ENCODE data around the gene TEX261. TPM values are rescaled to one million over a fixed set of nuclear protein-coding genes. Genes with fewer than 3 reads are reported as not detected.

Gene TEX261
- total RNA-seq, 4 donors from 2014 or later, result 34.0 to 54.2 (median 38.7) TPM

- DNase-seq (no peak), ATAC-seq (no peak)
Observed at GRCh38 chr2:70984576-70985282, 9.9 kb downstream of the TEX261 start.

GRCh38 chr2:70984228-70984575, 10.5 kb downstream of the TEX261 start:
- Histone ChIP-seq H3K4me3 (no peak overlapping the region), H3K27ac (no peak overlapping the region), H3K4me1 (no peaks in the 10 kb centered on the region), H3K9me3 (no peaks in the 10 kb centered on the region), H3K27me3 (no peaks in the 10 kb centered on the region), H3K36me3 (peaks cover 0 to 34% of the 10 kb centered on the region in 2 donors)
- intact Hi-C loops (cut with DNase I; ENCODE audit: low total_unique reads) (no loop called here), in situ Hi-C loops (cut with MboI; ENCODE audit: low sequenced_read_pairs in 4 of 4) (no loop called here)
- no peak for TF ChIP-seq CTCF (IDR thresholded peaks at IDR 0.05 in 4 of 5, conservative IDR thresholded peaks at IDR 0.05 in 1 of 5)
- no peak for TF ChIP-seq POLR2A (IDR thresholded peaks at IDR 0.05)
- DNase-seq, result no peak
- ATAC-seq, result no peak

More at GRCh38 chr2:70984576-70985282, 9.9 kb downstream of the TEX261 start:
- TF ChIP-seq CTCF (IDR thresholded peaks at IDR 0.05 in 4 of 5, conservative IDR thresholded peaks at IDR 0.05 in 1 of 5) (peak in 4 of 5 experiments; percentile 11 to 66 (median 48)), POLR2A (IDR thresholded peaks at IDR 0.05) (no peak)
- Histone ChIP-seq H3K27ac (no peak overlapping the region), H3K4me3 (no peak overlapping the region), H3K36me3 (peaks cover 0 to 39% of the 10 kb centered on the region in 2 donors), H3K4me1 (no peaks in the 10 kb centered on the region), H3K9me3 (no peaks in the 10 kb centered on the region), H3K27me3 (no peaks in the 10 kb centered on the region)
- in situ Hi-C loops (cut with MboI; ENCODE audit: low sequenced_read_pairs in 4 of 4), result no loop called here
- intact Hi-C loops (cut with DNase I; ENCODE audit: low total_unique reads), result no loop called here

GRCh38 chr2:70983506-70984227, 11.0 kb downstream of the TEX261 start:
- ATAC-seq (no peak), DNase-seq (no peak)
- TF ChIP-seq POLR2A (IDR thresholded peaks at IDR 0.05), result no peak
- no peak for TF ChIP-seq CTCF (IDR thresholded peaks at IDR 0.05 in 4 of 5, conservative IDR thresholded peaks at IDR 0.05 in 1 of 5)
- H3K4me3 ChIP-seq, result no peak overlapping the region
- no peaks in the 10 kb centered on the region for H3K27me3 ChIP-seq
- no peaks in the 10 kb centered on the region for H3K4me1 ChIP-seq
- in situ Hi-C loops (cut with MboI; ENCODE audit: low sequenced_read_pairs in 4 of 4), result no loop called here
- intact Hi-C loops (cut with DNase I; ENCODE audit: low total_unique reads), result no loop called here
- peaks cover 0 to 28% of the 10 kb centered on the region in 2 donors for H3K36me3 ChIP-seq
- H3K9me3 ChIP-seq, result no peaks in the 10 kb centered on the region
- H3K27ac ChIP-seq, result no peak overlapping the region

GRCh38 chr2:70982971-70983370, 11.7 kb downstream of the TEX261 start:
- Histone ChIP-seq H3K27me3 (no peaks in the 10 kb centered on the region), H3K36me3 (peaks cover 0 to 21% of the 10 kb centered on the region in 2 donors), H3K27ac (no peak overlapping the region), H3K4me1 (peaks cover 0 to 2% of the 10 kb centered on the region in 2 donors), H3K9me3 (no peaks in the 10 kb centered on the region), H3K4me3 (no peak overlapping the region)
- no peak for TF ChIP-seq POLR2A (IDR thresholded peaks at IDR 0.05)
- TF ChIP-seq CTCF (IDR thresholded peaks at IDR 0.05 in 4 of 5, conservative IDR thresholded peaks at IDR 0.05 in 1 of 5), result no peak
- ATAC-seq (no peak), DNase-seq (no peak)
- in situ Hi-C loops (cut with MboI; ENCODE audit: low sequenced_read_pairs in 4 of 4) (no loop called here), intact Hi-C loops (cut with DNase I; ENCODE audit: low total_unique reads) (no loop called here)
